Activated CD8-positive, alpha-beta memory T cell treated with anti-CD3 and anti-CD28 coated beads for 1 hour (primary cell): Measurements from ENCODE around the gene ANKRD33B.
"Not testable (repeated sequence)": the region's sequence is repeated elsewhere in the genome, so short reads cannot be mapped to it uniquely, and the experiment has no call there.

ENCODE experiments used
- DNase-seq, 2 donors: peaks; one replicate each; pipeline ENCODE4 v3.0.0-alpha.2; 2020; ENCODE audit warnings: low read depth in 1 of 2; ENCODE audit errors: extremely low read depth in 1 of 2

ANKRD33B gene

DNA sequence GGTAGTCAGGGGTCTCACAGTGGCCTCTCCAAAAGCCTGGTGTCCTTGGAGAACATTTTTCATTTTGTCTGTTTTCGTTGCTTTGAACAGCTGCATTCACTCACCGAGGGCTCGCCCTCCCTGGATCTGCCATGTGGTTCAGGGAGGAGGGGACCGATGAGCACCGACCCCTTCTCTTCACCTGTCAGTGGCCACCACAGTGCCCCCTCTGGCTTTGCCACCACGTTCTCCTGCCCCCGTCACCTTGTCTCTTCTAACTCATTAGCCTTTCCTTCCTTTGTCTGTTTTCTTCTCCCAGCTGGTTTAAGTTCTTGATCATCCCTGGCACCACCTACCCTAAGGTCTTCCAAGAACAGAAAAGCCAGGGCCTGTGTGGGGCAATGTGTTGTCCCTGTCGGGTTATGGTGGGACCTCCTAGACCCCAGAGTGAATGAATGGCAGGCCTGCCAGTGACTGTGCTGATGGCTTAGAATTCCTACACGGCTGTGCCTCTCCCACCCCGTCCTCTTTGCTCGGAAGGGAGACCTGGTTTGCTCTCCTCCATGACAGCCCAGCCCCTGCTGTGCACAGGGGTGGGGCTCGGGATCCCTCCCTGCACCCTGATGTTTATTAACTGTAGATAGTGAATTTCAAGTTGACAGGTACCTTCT, 90.0 kb downstream of the ANKRD33B start:
- no peak for DNase-seq

DNA sequence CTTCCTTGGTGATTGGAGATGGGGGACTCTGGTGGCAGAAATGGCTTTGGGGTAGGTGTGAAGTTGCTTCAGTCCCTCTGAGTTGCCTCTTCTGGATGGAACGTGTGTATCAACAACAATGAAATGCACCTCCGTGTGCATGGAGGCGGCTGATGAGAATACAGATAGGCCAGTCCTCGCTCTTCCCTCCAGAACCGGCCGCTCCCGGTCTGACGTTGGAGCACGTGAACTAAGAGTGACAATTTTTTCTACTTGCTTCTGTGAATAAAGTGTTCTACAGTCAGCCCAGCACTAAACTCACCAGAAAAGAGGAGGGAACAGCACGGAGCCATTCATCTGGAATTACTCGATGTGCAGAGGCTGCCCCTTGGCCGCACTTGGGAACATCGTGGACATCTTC, 90.7 kb downstream of the ANKRD33B start:
- DNase-seq = no peak

DNA sequence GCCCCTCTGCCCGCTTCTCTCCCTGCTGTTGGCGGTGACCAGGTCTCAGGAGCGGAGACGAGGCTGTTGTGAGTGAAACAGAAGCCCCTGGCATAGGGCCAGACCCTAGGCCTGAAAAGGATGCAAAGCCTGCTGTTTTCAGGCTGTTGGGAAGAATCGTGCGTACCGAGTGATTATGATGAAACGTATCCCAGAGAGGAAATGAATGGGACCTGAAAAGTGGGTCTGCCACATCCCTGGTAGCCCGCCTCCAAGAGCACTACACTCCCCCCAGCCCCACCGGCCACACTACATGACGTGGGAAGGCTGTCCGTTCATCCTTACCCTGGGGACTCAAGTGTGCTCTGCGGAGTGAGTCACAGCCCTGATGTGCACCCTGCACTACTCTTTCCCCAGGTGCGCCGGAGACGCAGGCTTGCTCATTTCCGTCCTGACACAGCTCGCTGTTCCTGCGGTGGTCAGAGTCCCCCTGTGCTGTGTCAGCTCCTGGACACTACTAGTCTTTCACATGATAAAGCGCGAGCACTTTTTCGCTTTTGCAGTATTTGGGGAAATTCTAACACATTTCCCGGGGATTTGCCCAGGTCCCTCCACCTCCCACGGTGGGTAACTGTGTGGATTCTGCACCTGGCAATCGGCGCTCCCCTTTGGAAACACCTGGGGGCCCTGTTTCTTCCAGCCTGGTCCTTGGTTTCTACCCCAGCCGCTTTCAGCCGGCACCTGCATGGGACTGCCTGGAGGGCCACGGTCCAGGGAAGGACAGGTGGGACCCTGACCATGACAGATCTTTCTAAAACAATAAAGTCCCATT, 91.5 kb downstream of the ANKRD33B start:
- DNase-seq = no peak

DNA sequence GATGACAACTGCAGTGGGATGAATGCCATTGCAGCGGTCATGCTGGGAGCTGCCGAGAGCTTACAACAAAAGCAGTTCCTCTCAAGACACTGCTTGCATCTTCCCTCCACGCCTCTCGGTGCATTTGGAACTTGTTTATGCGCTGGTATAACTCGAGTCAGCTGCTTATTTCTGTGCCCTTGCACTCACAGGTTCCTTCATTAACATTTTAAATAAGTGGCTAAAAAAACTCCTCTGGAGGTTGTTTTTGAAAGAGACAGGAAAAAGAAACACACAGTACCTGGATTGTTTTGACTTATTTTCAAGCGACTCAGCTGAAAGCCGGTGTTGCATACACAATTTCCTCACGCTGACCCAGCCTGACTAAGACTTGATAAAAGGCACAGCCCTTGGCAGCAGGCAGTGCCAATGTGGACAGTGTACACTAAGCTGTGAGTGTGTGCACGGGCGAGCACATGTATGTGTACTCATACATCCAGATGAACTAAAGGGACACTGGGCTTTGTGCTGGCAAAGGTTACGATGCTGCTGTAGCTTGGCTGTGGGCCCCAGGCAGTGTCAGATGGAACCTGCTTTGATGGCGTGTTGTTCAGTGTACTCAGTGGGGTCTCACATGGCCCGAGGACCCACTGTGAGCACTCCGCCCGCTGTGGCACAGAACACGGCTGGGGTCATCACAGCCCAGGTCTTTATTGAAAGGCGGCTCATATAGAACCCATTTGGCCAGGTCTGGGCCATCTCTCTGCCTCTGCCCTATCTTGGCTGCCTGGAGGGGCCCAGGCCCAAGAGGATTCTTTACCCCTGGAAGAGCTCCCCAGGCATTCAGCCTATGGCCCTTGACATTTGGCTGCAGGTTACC, 92.3 kb downstream of the ANKRD33B start:
- DNase-seq = no peak

DNA sequence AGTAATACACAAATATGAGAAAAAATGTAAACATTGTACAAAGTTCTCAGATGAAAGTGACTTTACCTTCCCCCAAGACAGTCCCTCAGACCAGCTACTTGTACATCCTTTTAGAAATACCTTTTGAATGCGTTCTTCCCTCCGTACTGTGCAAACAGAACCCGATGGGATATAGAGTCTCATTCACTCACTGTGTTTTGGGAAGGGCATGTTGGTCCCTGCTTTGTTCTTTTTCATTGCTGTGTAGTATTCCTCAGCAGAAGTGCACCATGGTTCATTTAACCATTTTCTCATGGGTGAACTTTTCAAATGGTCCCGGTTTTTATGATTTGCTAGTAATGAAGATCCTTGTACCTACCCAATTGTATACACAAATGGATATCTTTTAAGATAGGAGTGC, 94.4 kb downstream of the ANKRD33B start:
- no peak for DNase-seq

DNA sequence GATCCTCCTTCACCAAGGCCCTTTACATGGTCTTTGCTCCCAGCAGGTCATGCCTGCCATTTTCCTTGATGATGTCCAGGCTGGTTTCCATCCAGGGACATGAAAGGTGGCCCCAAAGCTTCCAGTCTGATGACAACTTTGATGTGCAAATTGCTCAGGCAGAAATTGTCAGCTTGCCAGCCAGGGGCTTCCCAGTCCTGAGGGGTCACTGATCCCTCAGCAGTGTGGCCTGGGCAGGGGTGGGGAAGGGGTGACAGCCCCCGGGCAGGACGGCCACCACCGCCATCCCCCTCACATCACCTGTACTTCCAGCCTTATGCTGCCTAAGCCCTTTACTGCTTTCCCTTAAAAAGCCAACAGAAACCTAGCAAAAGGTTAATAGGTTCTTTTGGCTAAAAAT, 96.3 kb downstream of the ANKRD33B start:
- no peak for DNase-seq

DNA sequence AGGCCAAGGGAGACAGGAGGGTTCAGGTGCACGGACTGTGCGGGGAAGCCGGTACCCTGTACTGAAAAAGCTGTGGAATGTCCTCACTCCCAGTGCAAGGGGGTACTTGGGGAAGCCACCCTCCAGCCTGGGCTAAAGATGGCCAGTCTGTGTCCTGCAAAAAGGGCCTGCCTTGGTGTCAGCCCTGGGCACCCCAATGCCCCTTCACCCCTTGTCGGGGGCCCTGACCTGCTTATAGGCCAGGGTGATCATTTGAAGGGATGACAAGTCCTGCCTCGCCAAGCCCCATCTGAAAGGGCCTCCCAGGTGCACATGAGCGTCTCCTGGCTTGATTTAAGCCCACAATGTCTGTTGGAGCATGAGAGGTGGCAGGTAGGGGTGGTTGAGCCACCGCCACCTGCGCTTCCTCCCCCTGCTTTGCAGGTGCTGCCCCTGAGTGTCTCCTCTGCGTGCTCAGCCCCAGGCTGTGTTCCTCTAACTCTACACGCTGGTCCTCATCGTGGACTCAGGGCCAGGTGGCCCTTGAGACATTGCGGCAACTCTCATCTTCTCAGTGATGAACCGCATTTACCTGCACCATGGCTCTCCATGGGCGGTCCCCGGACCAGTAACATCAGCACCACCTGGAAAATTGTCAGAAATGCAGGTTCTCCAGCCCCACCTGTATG, 97.0 kb downstream of the ANKRD33B start:
- no peak for DNase-seq

DNA sequence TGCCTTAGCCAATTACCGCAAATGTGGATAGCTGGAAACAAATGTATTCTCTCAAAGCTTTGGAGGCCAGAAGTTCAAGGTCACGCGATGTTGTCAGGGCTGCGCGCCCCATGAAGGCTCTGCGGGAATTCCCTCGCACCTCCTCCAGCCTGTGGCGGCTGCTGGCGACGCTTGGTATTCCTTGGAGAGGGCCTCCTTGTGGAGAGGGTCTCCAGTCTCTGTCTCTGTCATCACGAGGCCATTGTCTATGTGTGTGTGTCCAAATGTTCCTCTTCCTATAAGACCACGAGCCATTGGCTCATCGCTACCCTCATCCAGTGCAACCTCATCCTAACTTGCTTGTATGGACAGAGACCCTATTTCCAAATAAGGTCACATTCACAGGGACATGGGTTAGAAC, 97.5 kb downstream of the ANKRD33B start:
- no peak for DNase-seq

DNA sequence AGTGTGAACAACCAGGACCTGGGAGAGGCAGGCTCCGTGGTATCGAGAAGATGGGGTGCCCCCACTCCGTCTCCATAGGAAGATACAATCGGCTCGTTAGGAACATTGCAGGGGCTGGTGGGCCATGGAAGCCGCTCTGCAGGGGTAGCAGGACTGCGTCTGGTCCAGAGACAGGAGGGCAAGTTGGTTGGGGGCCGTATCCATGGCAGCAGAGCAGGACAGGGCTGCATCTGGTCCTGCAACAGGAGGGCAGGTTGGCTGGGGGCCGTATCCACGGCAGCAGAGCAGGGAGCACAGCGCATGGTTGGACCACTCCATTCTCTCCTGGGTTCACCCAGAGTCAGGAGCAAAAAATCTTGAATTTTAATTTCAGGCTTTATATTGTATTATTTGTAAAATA, 98.2 kb downstream of the ANKRD33B start:
- no peak for DNase-seq

DNA sequence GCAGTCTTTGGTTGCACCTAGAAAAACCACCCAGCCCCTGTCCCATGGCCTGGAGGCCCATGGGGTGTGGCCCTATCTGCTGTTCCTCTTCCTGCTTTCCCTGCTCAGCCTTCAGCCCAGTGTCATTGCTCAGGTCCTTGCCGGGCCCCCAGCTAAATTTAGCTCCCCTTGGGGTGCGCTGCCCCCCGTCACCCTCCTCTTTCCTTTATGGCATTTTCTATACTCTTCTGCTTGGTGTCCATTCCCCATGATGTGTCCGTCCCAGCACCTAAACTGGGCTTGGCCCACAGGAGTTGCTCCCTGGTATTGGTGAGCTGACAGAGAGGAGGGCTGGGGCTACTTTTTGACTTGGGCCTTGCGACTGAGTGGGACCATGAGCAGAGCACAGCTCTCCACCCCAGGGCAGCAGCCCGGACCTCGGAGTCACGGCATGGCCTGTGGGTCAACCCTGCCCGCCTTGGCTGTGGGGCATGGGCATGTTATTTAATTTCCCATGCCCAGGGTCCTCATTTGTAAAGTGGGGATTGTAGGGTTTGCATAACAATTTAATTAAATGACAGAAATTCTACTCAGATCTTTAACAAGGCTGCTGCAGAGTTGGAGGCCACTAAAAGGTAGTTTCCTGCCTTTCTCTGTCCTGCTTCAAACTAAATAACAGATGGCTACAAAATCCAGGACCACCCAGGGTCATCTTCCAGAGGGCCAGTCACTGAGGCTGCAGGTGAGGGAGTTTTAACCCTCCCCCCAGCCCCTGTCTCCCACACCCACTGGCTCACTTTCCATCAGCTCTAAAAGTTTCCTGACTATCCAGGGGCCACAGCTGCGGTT, 99.0 kb downstream of the ANKRD33B start:
- no peak for DNase-seq

DNA sequence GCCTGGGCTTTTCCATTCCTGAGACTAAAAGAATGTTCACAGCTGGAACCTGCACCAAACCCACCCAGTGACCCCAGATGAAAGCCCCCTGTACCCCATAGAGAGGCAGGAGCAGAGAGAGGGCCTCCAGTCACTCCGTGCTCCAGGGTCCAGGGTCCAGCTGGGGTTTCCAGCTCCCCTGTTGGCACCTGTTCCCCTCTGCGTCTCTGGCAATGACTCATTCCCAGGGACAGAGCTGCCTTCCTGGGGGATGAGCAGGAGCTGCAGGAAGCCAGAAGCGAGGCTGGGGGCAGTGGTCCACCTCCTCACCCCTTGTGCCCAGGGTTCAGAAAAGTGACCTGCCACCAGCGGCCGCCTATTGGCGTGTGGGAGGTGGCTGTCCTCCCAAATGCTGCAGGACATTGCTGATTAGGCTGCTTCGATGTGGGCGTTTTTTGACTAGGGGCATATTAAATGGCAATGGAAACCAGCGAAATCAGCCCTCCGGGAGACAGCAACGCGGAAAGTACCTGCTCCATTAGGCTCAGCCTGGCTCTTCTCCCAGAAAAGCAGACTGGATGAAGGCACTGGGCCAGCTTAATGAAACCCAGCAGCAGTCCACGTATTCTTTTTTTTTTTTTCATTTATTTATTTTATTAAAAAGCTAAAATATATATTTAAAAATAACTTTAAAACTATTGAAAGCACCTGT, 99.8 kb downstream of the ANKRD33B start:
- no peak for DNase-seq

DNA sequence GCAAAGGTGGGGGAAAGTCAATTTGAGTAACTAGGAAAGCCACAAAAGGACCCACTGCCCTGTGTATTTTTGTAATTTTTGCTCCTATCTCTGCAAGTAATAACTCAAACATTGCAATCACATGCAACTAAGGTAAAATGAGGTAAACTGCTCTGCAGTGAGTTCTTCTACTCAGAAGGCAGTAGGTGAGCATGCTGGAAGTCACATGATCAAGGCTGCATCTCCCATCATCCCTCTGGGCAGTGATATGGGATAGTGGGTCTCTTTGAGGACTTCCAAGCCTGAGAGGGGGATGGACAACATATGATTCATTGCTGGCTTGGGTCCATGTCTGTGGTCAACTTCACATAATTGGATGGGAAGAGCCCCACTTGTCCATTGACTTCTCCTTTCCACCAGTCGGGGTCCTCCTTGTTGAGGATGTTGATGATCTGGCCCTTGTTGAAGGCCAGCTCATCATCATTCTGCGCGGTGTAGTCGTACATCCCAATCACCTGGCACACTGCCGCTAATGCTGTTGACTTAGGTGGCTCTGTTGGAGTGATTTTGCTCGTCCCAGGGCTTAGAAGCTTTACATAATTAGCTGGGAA, 100.4 kb downstream of the ANKRD33B start:
- DNase-seq = not testable (repeated sequence)

DNA sequence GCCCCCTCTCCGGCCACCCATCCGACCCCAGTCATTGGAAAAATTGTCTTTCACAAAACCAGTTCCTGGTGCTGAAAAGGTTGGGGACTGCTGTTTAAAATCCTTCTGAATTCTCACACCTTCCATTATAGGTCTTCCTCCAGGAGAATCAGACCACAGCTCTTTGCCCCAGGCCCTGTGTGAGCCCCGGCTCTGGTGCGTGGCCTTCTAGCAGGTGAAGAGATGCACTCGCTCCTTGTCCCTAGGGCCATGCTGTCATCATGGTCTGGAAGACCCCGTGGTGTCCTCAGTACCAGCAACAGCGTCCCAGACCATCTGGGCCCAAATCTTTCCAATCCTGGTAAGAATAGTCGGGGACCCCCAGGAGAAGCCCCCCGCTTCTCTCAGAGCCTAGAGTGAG, 101.9 kb downstream of the ANKRD33B start:
- DNase-seq = no peak

DNA sequence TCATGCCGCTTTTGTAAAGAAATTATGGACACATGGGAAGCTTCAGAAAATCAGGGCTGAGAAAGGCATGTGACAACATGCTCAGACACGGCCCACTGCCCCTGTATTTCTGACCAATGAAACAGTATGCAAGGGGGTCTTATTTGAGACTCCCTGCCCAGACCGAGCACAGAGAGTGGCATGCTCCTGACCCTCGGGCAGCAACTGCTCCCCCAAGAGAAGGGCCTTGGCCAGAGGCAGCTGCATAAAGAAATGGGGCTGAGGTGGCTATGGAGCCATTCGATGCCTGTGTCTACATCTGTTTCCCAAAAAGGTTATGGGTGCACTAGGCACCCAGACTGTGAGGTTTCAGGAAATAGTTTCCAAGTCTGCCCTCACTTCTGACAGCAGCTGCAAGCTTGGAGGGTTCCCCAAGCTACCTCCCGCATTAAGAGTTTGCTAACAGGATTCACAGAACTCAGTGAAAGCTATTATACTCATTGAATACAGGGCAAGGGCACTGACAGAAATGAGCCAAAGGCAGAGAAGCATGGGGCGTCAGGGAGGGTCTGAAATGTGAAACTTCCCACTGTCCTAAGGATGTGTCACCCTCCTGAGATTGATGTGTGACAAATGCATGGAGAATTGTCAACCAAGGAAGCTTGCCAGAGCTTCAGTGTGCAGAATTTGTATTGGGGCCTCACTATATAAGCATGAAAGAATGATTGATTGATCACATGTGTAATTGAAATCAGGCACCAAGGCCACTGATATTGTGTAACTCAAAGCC, 102.8 kb downstream of the ANKRD33B start:
- no peak for DNase-seq

DNA sequence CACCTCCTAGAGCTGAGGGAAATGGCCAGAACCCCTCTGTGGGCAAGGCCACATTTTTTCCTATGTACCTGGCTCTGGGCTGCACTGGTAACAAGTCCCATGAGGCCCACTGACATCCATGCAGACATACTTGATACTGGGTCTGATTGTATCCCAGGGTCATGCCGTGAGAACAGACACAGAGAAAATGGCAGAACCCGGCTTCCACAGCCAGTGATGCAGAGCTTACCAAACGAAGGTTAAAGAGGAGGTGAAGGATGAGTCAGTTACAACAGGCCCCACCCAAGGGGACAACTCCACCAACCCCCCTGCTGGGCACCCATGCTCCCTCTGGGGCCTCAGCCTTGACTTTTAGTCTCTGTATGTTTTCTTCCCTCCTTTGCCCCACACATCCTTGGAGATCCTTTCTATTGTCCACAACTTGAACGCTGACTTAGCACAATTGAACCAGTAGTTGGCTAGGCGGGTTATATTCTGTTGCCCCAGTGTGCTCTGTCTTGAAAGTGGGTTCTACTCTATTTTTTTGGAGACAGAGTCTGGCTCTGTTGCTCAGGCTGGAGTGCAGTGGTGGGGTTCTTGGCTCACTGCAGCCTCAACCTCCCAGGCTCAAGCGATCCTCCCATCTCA, 103.7 kb downstream of the ANKRD33B start:
- DNase-seq = no peak

DNA sequence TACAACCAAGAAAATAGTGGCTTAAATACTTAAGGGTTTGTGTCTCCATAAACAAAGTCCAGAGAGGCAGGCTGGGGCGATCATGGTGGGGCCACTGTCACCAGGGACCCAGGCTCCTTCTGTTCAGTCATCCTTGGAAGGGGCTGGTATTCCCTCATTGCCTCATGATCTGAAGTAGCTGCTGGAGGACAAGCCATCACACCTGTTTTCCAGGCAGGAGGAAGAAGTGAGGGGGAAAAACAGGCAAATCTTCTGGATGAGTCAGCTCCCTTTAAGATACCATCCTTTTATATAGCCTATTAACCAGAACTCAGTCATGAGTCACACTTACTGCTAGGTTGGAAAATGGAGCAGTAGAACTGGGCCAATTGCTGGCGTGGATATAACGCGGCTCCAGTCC, 104.8 kb downstream of the ANKRD33B start:
- no peak for DNase-seq

DNA sequence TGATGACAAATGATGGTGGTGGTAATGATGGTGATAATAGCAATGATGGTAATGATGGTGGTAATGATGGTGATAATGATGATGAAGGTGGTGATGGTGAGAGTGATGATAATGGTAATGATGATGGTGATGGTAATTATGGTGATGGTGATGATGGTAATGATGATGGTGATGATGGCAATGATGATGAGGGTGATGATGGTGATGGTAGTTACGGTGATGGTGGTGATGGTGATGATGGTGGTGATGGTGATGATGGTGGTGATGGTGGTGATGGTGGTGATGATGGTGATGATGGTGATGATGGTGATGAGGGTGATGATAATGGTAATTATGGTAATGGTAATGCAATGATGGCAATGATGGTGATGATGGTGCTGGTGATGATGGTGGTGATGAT, 106.1 kb downstream of the ANKRD33B start:
- DNase-seq = no peak
